Dendritic cell treated with granulocyte-macrophage colony-stimulating factor and Interleukin-4, amounts not matched to agents 40 ng/mL and 50 ng/mL, for 4 days (primary cell): ENCODE results near the gene CD59.

Experiments
- H3K27ac Mint-ChIP-seq: one replicate; pipeline ENCODE4 v1.8.0; 2022; ENCODE audit warnings: mild to moderate bottlenecking, mixed read lengths
- H3K27me3 Mint-ChIP-seq: one replicate; pipeline ENCODE4 v1.8.0; 2022; ENCODE audit warnings: mild to moderate bottlenecking, mixed read lengths
- H3K36me3 Mint-ChIP-seq: one replicate; pipeline ENCODE4 v1.8.0; 2022; ENCODE audit warnings: low read depth, mixed read lengths
- H3K4me1 Mint-ChIP-seq: one replicate; pipeline ENCODE4 v1.8.0; 2022; ENCODE audit warnings: low read depth, mixed read lengths
- H3K4me3 Mint-ChIP-seq: one replicate; pipeline ENCODE4 v1.8.0; 2022; ENCODE audit warnings: mild to moderate bottlenecking, moderate library complexity, mixed read lengths
- H3K9me3 Mint-ChIP-seq: one replicate; pipeline ENCODE4 v1.8.0; 2022; ENCODE audit warnings: mixed read lengths
- intact Hi-C: fragments of 100-400 bp; cut with micrococcal nuclease; formaldehyde crosslinking; loops from one replicate; pipeline ENCODE4 v1.15.0; 2022

Gene CD59

DNA sequence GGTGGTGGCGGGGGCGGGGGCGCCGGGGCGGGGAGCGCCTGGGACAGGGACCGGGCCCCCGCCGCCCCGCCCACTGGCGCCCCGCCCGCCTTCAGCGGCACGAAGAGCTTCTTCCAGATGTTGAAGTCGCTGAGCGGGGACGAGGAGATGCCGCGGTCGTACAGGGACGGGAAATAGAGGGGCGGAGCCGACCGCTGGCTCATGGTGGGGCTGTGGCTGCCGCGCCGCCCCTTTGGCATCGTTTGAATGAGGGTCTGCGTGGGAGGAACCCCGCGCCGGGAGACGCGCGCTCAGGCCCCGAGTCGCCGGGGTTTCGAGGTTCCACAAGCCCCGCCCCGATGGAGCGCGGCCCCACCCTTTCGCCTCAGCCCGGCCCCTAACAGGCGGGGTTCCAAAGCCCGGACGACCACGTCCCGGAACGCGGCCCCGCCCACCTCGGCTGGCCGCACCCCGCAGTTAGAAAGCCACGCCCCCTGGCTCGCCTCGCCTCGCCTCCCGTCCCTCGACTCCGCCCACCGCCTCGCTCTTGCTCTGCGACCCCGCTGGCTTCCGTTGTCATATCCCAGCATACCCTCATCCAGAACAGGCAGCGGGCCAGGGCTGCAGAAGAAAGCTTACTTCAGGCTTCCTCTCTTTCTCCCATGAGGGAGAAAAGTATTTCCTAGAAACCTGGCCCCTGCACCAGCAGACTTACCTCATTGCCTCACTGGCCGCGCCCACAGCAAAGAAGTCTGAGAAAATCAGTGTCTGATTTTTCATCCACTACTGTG, 35.5 kb downstream of the CD59 start, which contains the start of gene C11orf91:
TSS of gene C11orf91 (minus strand) at position 325 of the 770 bp plus-strand sequence. CDS start at position 239, 86 bp downstream.
- intact Hi-C loops = loop anchor here (5.0 kb wide), 1 partner anchor 42 kb away; no protein-coding TSS in a partner anchor
- peak within 1 kb of the TSS; percentile 87 for H3K4me3 Mint-ChIP-seq
- H3K4me1 Mint-ChIP-seq = peaks cover 41% of the 10 kb centered on the region
- peak within 1 kb of the TSS; percentile 72 for H3K27ac Mint-ChIP-seq
- H3K9me3 Mint-ChIP-seq = no peaks in the 10 kb centered on the region
- peaks cover 40% of the 10 kb centered on the region for H3K27me3 Mint-ChIP-seq
- H3K36me3 Mint-ChIP-seq = peaks cover 9% of the 10 kb centered on the region

DNA sequence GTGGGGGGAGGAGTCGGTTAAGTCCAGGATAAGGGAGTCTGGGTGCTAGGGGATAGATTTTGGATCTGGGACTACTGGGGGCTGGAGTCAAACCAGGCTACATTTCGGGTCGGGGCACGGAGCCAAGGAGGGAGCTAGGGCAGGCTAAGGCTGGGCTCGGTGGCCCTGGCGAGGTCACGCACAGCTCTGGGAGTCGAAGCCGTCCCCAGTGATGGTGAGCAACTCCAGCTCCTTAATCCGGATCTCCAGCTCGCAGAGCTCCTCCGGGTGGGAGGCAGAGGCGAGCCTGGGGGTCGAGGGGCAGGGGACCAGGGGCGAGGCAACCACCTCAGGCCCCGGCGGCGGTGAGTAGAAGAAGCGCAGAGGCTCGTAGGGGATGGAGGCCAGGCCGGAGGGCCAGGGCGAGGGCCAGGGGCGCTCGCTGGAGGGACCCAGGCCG, 36.1 kb downstream of the CD59 start:
- Mint-ChIP-seq H3K4me3 (peak overlapping the region; percentile 57), H3K36me3 (peaks cover 2% of the 10 kb centered on the region), H3K4me1 (peaks cover 41% of the 10 kb centered on the region), H3K9me3 (no peaks in the 10 kb centered on the region), H3K27me3 (peaks cover 45% of the 10 kb centered on the region), H3K27ac (peak overlapping the region; percentile 72)
- intact Hi-C loops = loop anchor here (5.0 kb wide), 1 partner anchor 42 kb away; no protein-coding TSS in a partner anchor

DNA sequence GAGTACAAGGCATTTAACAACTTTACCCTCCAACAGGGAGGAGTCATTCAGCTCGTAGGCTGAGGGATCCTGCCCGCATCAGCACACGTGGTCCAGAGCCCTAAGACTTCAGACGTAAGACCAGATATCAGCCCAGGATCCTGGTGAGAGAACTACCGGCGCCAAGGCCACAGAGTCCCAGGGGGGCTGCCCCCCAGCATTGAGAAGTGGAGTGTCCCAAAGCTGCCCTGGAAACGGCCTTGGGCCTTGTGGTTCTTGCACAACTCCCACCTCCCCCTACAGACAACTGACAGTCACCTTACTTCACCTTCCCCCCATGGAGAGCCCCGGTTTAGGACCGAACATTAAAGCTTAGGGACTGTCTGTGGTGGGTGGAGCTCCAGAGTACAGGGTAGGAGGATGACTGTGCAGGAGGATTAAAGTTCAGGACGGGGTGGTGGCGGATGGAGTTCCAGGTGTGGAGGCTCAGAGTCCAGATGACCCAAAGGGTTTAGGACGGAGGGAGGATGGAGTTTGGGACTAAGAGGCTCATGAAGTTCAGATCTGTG, 36.6 kb downstream of the CD59 start:
- peak overlapping the region; percentile 57 for H3K4me3 Mint-ChIP-seq
- no peaks in the 10 kb centered on the region for H3K36me3 Mint-ChIP-seq
- H3K9me3 Mint-ChIP-seq = no peaks in the 10 kb centered on the region
- intact Hi-C loops = loop anchor here (5.0 kb wide), 1 partner anchor 43 kb away; no protein-coding TSS in a partner anchor
- H3K27me3 Mint-ChIP-seq = peaks cover 45% of the 10 kb centered on the region
- peak overlapping the region; percentile 72 for H3K27ac Mint-ChIP-seq
- peaks cover 41% of the 10 kb centered on the region for H3K4me1 Mint-ChIP-seq

DNA sequence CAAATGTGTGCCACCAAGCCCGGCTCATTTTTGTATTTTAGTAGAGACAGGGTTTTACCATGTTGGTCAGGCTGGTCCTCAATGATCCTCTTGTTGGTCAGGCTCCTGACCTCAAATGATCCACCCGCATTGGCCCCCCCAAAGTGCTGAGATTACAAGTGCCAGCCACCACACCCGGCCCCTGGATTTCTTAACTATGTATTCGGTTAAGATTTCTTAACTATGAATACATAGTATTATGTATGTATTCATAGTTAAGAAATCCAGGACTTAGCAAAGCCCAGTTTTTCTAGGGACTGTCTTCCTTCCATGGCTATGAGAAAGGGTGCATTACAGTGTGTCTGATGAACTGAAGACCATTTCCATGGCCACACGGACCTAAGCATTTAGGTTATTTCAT, 37.3 kb downstream of the CD59 start:
- Mint-ChIP-seq H3K36me3 (no peaks in the 10 kb centered on the region), H3K27me3 (peaks cover 45% of the 10 kb centered on the region), H3K9me3 (no peaks in the 10 kb centered on the region), H3K4me3 (no peak overlapping the region), H3K27ac (no peak overlapping the region), H3K4me1 (peaks cover 41% of the 10 kb centered on the region)
- intact Hi-C loops = no loop called here

DNA sequence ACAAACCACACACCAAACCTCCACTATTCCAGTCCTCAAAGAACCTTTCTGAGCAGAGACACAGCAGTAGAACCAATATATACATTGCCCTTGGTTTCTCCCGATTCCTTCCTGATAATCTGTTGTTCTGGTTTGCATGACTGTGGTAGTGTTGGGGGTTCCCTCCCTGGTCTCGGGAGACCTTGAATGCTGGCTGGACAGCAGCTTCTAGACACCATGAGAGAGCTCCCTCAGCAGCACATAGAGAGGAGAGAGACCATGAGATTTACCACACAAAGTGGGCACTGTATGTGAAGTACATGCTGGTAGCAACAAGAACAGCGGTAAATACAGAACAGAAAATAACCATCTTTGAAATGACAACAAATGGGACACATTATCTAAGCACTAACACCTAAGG, 38.2 kb downstream of the CD59 start:
- Mint-ChIP-seq H3K36me3 (no peaks in the 10 kb centered on the region), H3K4me1 (peaks cover 41% of the 10 kb centered on the region), H3K27me3 (peaks cover 46% of the 10 kb centered on the region), H3K9me3 (no peaks in the 10 kb centered on the region), H3K27ac (no peak overlapping the region), H3K4me3 (no peak overlapping the region)
- intact Hi-C loops = no loop called here

DNA sequence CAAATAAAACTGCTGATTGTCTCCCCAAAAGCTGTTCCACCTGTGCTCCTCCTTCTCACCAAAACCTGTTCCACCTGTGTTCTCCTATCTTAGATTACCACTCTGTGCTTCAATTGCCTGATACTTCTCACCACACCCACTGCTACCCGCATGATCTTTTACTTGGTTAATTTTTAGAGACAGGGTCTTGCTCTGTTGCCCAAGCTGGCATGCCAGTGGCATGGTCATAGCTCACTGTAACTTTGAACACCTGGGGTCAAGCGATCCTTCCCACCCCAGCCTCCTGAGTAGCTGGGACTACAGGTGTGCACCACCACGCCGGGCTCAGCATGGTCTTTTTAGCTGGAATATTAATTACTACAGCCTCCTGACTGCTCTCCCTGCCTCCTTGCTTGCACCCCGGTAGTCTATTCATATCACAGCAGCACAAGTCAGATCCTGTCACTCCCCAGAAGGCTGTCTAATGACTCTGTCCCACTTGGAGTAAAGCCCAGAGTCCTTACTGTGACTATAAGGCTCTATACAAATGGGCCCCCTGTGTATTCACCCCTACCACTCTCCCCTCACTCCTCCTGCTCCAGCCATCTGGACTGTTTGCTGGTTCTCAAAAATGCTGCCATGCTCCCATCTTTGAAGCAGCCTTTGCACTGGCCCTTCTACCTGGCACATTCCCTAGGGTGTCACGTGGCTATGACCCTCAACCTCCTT, 39.1 kb downstream of the CD59 start:
- no peak overlapping the region for H3K27ac Mint-ChIP-seq
- H3K4me1 Mint-ChIP-seq = peaks cover 35% of the 10 kb centered on the region
- H3K27me3 Mint-ChIP-seq = peaks cover 44% of the 10 kb centered on the region

DNA sequence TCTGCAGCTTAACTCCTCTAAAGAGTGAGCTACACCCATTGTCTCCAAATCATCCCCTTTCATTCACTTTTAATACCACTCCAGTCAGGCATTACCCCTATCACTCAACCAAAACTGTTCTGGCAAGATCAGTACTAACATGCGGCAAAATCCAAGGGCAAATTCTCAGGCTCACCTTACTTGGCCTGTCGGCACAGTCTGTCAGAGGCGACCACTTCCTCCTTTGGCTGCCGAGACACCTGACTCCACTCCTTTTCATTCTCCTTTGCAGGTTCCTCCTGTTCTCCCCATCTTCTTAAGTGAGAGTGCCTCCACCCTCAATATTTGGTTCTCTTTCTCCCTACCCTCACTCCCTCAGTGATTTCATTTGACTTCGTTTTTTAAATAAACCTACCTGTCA, 39.8 kb downstream of the CD59 start:
- no peaks in the 10 kb centered on the region for H3K36me3 Mint-ChIP-seq
- no peak overlapping the region for H3K27ac Mint-ChIP-seq
- no peak overlapping the region for H3K4me3 Mint-ChIP-seq
- peaks cover 44% of the 10 kb centered on the region for H3K27me3 Mint-ChIP-seq
- peaks cover 28% of the 10 kb centered on the region for H3K4me1 Mint-ChIP-seq
- H3K9me3 Mint-ChIP-seq = no peaks in the 10 kb centered on the region
- intact Hi-C loops = no loop called here

More for the DNA sequence above, 39.1 kb downstream of the CD59 start:
- no peak overlapping the region for H3K4me3 Mint-ChIP-seq
- intact Hi-C loops = no loop called here
- H3K36me3 Mint-ChIP-seq = no peaks in the 10 kb centered on the region
- no peaks in the 10 kb centered on the region for H3K9me3 Mint-ChIP-seq

DNA sequence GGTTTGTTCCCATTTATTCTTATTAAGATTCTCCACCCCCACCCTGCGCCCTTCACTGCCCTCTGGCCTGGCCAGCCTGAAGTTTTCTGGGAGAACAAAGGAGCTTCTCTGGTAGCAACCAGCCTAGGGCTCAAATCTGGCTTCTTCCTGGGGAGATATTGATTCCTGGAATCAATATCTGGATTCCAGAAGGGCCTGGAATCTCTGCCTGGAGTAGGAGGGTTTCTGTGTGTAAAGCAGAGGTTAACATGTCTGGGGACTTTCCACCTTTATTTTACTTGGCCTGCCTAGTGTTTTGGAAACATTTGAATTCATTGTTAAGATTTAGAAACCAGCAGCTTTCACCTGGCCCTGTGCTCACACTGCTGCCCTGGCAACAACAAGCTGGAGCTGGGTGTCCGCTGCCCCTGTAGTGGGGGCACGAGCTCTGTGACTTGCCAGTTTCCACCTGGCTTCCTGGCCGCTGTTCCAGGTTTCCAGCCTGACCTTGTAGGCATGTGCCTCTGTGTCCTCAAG, 41.1 kb downstream of the CD59 start:
- Mint-ChIP-seq H3K27ac (no peak overlapping the region), H3K9me3 (no peaks in the 10 kb centered on the region), H3K27me3 (peaks cover 43% of the 10 kb centered on the region), H3K36me3 (no peaks in the 10 kb centered on the region), H3K4me3 (no peak overlapping the region), H3K4me1 (peaks cover 25% of the 10 kb centered on the region)
- intact Hi-C loops = no loop called here

DNA sequence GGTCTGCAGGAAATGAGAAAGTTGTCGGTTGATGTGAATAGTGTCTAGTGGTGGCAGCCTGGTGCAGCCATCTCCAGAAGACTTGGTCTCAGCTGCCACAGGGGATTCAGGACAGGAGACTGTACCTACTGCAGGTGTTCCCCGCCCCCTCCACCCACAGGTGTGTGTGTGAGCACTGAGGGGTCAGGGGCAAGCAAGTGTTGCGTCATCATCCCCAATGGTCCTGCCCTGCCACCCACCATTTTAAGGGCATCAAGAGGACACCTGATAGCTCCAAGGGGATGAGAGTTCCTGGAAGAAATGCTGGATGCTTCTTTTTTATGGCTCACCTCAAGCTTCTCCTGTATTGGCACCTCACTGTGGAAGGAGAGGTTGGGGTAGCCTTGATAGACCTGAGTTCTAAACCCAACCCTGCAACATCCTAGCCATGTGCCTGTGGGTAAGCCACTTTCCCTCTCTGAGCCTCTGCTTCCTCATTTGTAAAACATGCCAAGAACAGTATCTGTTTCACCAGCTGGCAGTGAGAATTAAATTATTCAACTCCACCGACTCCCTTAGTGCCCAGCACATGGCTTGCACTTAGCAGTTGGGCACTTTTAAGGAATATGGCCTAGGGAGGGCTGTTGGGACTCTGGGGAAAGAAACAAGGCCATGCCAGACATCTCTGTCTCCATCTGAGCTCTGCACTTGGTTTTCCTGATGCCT, 41.7 kb downstream of the CD59 start:
- Mint-ChIP-seq H3K4me1 (peaks cover 24% of the 10 kb centered on the region), H3K4me3 (no peak overlapping the region), H3K36me3 (no peaks in the 10 kb centered on the region), H3K27me3 (peaks cover 36% of the 10 kb centered on the region), H3K9me3 (no peaks in the 10 kb centered on the region), H3K27ac (no peak overlapping the region)
- intact Hi-C loops = no loop called here

DNA sequence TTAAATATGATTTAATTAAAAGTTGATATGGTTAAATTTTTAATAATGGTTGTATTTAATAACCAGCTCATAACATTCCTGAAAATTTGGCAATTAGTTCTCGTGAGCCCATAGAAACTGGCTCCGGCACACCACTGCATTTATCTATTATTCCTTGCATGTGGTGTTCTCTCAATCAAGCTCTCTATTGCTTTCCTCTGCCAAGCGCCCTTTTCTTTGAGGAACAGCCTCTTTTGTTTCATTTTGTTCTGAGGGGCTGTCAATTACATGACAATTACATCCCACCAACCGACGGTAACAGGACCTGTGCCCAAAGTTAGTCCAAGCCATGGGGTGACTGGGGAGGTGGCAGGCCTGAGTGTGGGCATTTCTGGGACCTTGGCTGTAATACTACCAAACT, 43.7 kb downstream of the CD59 start:
- Mint-ChIP-seq H3K36me3 (no peaks in the 10 kb centered on the region), H3K4me1 (peaks cover 28% of the 10 kb centered on the region)
- intact Hi-C loops = no loop called here

DNA sequence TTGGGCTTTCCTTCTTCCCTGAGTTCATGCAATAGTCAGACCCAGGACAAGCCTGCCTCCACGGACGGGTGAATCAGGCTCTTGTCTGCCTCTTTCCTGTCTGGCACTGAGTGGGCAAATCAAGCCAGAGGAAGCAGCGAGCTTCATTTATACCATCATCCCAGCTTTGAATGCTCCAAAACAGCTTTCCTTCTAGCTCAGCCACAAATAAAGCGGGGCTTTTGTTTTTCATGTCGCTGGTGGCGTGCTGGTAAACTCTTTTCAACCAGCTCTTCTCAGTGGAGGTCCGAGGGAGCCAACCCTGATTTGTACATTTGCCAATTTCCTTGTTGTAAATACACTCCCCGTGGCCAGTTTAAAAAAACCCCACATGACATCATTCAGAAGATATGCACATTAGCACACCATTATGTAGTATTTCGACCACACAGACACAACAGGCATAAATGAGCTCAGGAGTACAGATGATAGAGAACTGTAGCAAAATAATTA, 44.2 kb downstream of the CD59 start:
- Mint-ChIP-seq H3K4me1 (peaks cover 28% of the 10 kb centered on the region), H3K27ac (no peak overlapping the region), H3K27me3 (peaks cover 21% of the 10 kb centered on the region), H3K36me3 (no peaks in the 10 kb centered on the region), H3K4me3 (no peak overlapping the region), H3K9me3 (no peaks in the 10 kb centered on the region)
- intact Hi-C loops = no loop called here

More for the DNA sequence above, 43.7 kb downstream of the CD59 start:
- no peaks in the 10 kb centered on the region for H3K9me3 Mint-ChIP-seq
- H3K27ac Mint-ChIP-seq = no peak overlapping the region
- no peak overlapping the region for H3K4me3 Mint-ChIP-seq
- H3K27me3 Mint-ChIP-seq = peaks cover 26% of the 10 kb centered on the region

DNA sequence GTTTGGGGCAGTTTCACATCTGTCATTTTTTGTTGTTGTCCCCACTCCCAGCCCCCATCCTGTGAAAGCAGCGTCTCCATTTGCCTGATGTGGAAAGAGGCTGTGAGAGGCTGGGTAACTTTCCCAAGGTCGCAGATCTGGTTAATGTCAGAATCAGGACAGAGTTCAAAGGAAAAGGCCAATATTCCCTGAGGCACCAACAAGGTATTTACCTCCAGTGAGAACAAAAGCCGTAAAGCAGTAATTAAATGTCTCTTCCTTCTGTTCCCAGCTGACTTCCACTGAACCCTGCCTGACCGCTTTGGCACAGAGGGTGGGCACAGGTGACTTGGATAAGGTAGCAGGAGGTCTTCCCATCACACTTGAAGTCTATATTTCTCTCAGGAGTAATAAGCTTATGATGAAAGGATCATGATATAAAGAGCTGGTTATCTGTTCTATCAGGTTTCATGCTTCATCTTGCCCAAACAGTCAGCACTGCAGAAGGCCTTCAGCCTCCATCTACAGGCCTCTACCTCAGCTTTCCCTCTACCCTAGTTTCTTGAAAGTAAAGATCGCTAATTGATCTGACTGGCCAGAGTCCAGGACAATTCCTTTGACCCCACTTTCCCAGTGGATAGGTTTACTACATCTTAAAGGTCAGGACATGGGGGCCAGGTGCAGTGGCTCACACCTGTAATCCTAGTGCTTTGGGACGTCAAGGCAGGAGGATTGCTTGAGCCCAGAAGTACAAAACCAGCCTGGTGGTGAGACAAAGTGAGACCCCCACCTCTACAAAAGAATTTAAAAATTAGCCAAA, 45.0 kb downstream of the CD59 start:
- intact Hi-C loops = no loop called here
- no peaks in the 10 kb centered on the region for H3K9me3 Mint-ChIP-seq
- H3K27me3 Mint-ChIP-seq = peaks cover 16% of the 10 kb centered on the region
- no peak overlapping the region for H3K27ac Mint-ChIP-seq
- H3K4me3 Mint-ChIP-seq = no peak overlapping the region
- H3K4me1 Mint-ChIP-seq = peaks cover 21% of the 10 kb centered on the region
- H3K36me3 Mint-ChIP-seq = no peaks in the 10 kb centered on the region
